ENCODE measurements around the gene F2. TPM values are rescaled to one million over a fixed set of nuclear protein-coding genes. Genes with fewer than 3 reads are reported as not detected.

Gene F2
- total and polyA plus RNA-seq, 7 donors: 0.04 to 0.56 (median 0.21) TPM; not detected in 3

- intact Hi-C loops (cut with DNase I): no loop called here
- TF ChIP-seq CTCF (IDR thresholded peaks at IDR 0.05): no peak
- Histone ChIP-seq H3K4me3 (no peak overlapping the region), H3K36me3 (ENCODE audit: insufficient read depth in 1 of 2, low read depth in 1 of 2) (no peaks in the 10 kb centered on the region), H3K9me3 (no peaks in the 10 kb centered on the region), H3K27ac (no peak overlapping the region), H3K27me3 (ENCODE audit: insufficient read depth in 3 of 3, low read length in 2 of 3) (no peaks in the 10 kb centered on the region), H3K4me1 (no peaks in the 10 kb centered on the region)
- DNase-seq: no peak
- ATAC-seq: no peak
- 86 to 89% (median 87%) methylated on average over 17 of the region's 17 CpGs for WGBS, 3 donors
These were observed 9.1 kb downstream of the F2 start for GRCh38 chr11:46727952-46728658.

DNA sequence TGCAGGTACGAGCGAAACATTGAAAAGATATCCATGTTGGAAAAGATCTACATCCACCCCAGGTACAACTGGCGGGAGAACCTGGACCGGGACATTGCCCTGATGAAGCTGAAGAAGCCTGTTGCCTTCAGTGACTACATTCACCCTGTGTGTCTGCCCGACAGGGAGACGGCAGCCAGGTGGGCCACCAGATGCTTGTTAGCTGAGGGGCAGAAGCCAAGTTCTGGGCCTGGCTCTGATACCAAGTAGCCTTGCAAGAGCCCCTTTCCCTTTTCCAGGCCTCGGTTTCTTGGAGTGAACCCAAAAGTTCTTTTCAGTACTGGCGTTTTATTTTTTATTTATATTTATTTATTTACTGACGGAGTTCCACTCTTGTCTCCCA, 9.6 kb downstream of the F2 start:
- H3K36me3 ChIP-seq (ENCODE audit: insufficient read depth in 1 of 2, low read depth in 1 of 2): no peaks in the 10 kb centered on the region
- intact Hi-C loops (cut with DNase I): no loop called here
- DNase-seq: no peak
- no peak overlapping the region for H3K27ac ChIP-seq
- H3K27me3 ChIP-seq (ENCODE audit: insufficient read depth in 3 of 3, low read length in 2 of 3): no peaks in the 10 kb centered on the region
- ATAC-seq: no peak
- 77 to 84% (median 81%) methylated on average over 9 of the region's 9 CpGs for WGBS, 3 donors
- H3K4me1 ChIP-seq: no peaks in the 10 kb centered on the region
- TF ChIP-seq CTCF (IDR thresholded peaks at IDR 0.05): no peak
- H3K4me3 ChIP-seq: no peak overlapping the region
- no peaks in the 10 kb centered on the region for H3K9me3 ChIP-seq

GRCh38 chr11:46729110-46730027, 10.4 kb downstream of the F2 start:
- ATAC-seq (no peak), DNase-seq (no peak)
- H3K27me3 ChIP-seq (ENCODE audit: insufficient read depth in 3 of 3, low read length in 2 of 3): no peaks in the 10 kb centered on the region
- H3K4me1 ChIP-seq: no peaks in the 10 kb centered on the region
- intact Hi-C loops (cut with DNase I): no loop called here
- H3K4me3 ChIP-seq: no peak overlapping the region
- no peak for TF ChIP-seq CTCF (IDR thresholded peaks at IDR 0.05)
- H3K27ac ChIP-seq: no peak overlapping the region
- no peaks in the 10 kb centered on the region for H3K36me3 ChIP-seq (ENCODE audit: insufficient read depth in 1 of 2, low read depth in 1 of 2)
- H3K9me3 ChIP-seq: no peaks in the 10 kb centered on the region
- 79 to 86% (median 84%) methylated on average over 24 of the region's 24 CpGs for WGBS, 3 donors

GRCh38 chr11:46731545-46731944, 12.5 kb downstream of the F2 start:
- 71 to 85% (median 71%) methylated on average over 4 of the region's 4 CpGs for WGBS, 3 donors
- no peak overlapping the region for H3K4me3 ChIP-seq
- H3K27me3 ChIP-seq (ENCODE audit: insufficient read depth in 3 of 3, low read length in 2 of 3): no peaks in the 10 kb centered on the region
- ATAC-seq: no peak
- no peaks in the 10 kb centered on the region for H3K4me1 ChIP-seq
- no peaks in the 10 kb centered on the region for H3K36me3 ChIP-seq (ENCODE audit: insufficient read depth in 1 of 2, low read depth in 1 of 2)
- intact Hi-C loops (cut with DNase I): no loop called here
- TF ChIP-seq CTCF (IDR thresholded peaks at IDR 0.05): no peak
- DNase-seq: no peak
- H3K9me3 ChIP-seq: no peaks in the 10 kb centered on the region
- H3K27ac ChIP-seq: no peak overlapping the region
